Measurements from ENCODE around the gene MPPED1. TPM values are rescaled to one million over a fixed set of nuclear protein-coding genes. Genes with fewer than 3 reads are reported as not detected.

Gene MPPED1
- total RNA-seq, 4 donors from 2014 or later = 0.29 to 6.8 (median 0.80) TPM; not detected in 1

DNA sequence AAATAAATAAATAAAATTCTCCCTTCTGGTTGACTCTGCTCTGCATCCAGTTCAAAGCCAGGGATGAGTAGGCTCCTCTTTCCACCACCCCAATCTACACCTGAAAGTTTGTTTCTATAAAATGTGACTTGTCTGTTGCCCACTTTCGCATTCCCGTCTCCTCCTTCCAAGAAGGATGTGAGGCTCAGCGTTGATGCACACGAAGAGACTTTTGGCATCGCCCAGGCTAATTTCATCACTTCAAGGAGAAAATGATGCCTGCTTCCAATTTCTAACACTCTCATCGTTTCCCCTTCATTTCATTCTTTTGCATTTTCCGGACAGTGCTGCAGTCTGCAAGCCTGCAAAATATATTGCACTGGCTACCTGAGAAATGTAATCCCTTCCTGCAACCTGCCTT, 3.9 kb downstream of the MPPED1 start:
- intact Hi-C loops (cut with DNase I; ENCODE audit: low total_unique reads) = no loop called here
- H3K4me3 ChIP-seq (ENCODE audit: low read depth, poor library complexity, severe bottlenecking) = no peak overlapping the region
- no peak for DNase-seq (ENCODE audit: low spot score in 2 of 2)
- TF ChIP-seq POLR2A (IDR thresholded peaks at IDR 0.05) = no peak
- TF ChIP-seq, protein P1, sequence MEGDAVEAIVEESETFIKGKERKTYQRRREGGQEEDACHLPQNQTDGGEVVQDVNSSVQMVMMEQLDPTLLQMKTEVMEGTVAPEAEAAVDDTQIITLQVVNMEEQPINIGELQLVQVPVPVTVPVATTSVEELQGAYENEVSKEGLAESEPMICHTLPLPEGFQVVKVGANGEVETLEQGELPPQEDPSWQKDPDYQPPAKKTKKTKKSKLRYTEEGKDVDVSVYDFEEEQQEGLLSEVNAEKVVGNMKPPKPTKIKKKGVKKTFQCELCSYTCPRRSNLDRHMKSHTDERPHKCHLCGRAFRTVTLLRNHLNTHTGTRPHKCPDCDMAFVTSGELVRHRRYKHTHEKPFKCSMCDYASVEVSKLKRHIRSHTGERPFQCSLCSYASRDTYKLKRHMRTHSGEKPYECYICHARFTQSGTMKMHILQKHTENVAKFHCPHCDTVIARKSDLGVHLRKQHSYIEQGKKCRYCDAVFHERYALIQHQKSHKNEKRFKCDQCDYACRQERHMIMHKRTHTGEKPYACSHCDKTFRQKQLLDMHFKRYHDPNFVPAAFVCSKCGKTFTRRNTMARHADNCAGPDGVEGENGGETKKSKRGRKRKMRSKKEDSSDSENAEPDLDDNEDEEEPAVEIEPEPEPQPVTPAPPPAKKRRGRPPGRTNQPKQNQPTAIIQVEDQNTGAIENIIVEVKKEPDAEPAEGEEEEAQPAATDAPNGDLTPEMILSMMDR (IDR thresholded peaks at IDR 0.05) = no peak
- 65 to 68% methylated on average over 7 of the region's 7 CpGs for WGBS, 2 donors

DNA sequence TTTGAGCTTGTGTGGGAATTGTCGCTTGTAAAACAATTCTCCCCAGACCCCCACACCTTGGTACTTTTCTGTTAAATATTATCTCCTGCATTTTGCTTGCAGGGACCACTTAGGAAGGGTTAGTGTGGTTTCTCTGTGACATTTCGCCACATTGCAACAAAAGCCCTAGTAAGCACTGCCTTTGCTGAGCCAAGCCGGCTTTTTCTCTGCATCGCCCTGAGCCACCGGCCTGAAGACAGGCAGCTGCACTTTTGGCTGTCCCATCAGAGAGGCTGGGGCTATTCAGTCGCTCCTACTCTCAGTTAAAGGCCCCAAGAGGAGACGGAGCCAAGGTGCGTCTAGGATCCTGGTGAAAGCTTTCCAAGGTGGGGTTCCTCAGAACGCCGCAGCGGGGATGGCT, 5.7 kb downstream of the MPPED1 start:
- DNase-seq (ENCODE audit: low spot score in 2 of 2) = no peak
- 91 to 94% methylated on average over 11 of the region's 11 CpGs for WGBS, 2 donors
- no peak overlapping the region for H3K4me3 ChIP-seq (ENCODE audit: low read depth, poor library complexity, severe bottlenecking)
- TF ChIP-seq, protein P1 (IDR thresholded peaks at IDR 0.05) = no peak
- TF ChIP-seq POLR2A (IDR thresholded peaks at IDR 0.05) = no peak
- intact Hi-C loops (cut with DNase I; ENCODE audit: low total_unique reads) = no loop called here

DNA sequence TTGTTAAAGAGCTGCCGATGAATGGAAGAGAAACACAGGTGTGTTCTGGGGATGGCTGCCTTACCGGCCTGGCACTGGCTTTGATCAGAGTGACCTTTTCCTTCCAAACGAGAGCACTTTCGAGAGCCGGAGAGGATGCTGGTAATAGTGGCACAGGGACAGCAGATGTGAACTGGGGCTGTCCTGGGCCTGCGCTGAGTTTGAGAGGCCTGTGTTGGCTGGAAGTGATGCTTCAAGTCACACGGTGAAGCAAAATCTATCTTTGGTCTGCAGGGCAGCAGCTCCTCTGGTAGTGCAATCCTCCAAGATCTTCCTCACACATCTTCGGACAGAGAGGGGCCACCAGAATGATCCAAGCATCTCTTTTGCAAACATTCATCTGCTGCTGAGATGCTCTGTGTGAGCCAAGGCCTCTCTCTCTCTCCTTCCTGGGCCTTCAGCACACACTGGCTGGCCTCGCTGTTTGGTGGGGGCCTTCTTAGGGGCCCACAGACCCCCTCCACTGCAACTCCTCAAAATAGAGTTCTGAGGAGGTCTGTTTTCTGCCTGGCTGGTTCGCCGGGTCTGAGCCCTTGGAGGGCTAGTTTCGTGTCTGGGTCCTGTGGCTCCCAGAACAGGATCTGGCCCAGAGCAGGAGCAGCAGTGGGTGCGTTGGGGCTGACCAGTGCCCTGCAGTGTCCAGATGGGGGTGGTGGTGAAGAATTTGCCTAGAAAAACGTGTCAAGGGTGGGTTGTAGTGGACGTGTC, 6.4 kb downstream of the MPPED1 start:
- no peak for TF ChIP-seq POLR2A (IDR thresholded peaks at IDR 0.05)
- TF ChIP-seq, protein P1 (IDR thresholded peaks at IDR 0.05) = no peak
- H3K4me3 ChIP-seq (ENCODE audit: low read depth, poor library complexity, severe bottlenecking) = no peak overlapping the region
- intact Hi-C loops (cut with DNase I; ENCODE audit: low total_unique reads) = no loop called here
- DNase-seq (ENCODE audit: low spot score in 2 of 2) = no peak
- 82 to 87% methylated on average over 15 of the region's 15 CpGs for WGBS, 2 donors

DNA sequence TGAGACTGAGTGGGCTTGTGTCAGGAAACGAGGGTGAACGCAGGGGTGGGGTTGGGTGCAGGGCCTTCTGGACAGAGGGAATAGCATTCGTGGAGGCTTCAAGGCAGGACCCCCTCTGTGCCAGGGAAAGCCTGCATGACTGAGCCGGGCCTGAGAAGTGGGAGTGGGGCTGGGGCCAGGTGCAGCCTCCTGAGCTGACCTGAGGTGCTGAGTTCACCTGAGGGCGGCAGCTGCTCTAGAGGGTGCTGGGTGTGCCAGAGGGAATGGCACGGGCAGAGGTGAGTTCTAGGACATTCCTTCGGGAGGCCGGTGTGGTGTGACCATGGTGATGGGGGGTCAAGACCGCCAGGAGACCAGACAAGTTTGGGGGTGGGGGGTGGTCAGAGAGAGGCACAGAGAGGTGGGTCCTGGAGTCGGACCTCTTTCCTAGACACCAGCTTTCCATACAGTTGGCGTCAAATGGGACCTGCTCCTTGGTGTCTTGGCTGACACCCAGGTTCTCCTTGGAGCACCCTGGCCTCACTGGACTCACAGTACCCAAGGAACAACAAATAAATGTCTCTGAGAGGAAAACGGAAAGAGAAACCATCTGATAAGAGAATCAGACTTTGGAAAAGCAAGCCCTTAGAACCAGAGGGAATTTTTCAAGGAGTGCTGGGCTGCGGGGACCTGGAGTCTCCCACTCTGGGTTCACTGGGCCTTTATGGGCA, 7.7 kb downstream of the MPPED1 start:
- H3K4me3 ChIP-seq (ENCODE audit: low read depth, poor library complexity, severe bottlenecking) = no peak overlapping the region
- 81 to 82% methylated on average over 13 of the region's 13 CpGs for WGBS, 2 donors
- intact Hi-C loops (cut with DNase I; ENCODE audit: low total_unique reads) = no loop called here
- no peak for DNase-seq (ENCODE audit: low spot score in 2 of 2)
- TF ChIP-seq POLR2A (IDR thresholded peaks at IDR 0.05) = no peak
- TF ChIP-seq, protein P1 (IDR thresholded peaks at IDR 0.05) = no peak

DNA sequence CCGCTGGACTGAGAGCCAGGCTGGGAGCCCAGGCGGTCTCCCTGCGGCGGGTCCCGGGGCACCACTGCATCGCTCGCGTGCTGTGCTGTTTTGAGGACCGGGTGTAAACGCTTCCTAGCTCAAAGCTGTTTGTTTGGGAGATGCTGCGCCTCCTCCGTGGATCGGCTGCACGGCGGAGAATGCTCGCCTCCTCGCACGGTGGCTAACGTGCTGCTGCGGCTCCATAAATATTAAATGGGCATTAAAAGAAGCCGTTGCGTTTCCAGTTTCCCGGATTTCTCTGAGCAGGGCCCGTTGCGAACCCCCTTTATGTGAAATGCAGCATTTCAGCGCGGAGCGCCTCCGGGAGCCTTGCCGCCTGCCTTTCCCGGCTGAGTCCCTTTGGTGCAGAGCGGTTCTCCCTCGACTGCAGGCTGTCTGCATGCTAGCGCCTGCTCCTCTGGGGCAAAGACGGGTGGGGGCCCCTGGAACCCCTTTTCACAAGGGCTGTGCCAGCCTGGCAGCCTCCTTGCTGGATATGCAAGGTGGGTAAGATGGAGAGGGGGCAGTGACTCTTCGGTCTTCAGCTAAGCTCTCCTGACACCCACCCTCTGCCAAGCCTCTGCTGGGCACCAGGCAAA, 9.3 kb downstream of the MPPED1 start:
- intact Hi-C loops (cut with DNase I; ENCODE audit: low total_unique reads) = no loop called here
- no peak overlapping the region for H3K4me3 ChIP-seq (ENCODE audit: low read depth, poor library complexity, severe bottlenecking)
- no peak for DNase-seq (ENCODE audit: low spot score in 2 of 2)
- WGBS, 2 donors = 74 to 75% methylated on average over 36 of the region's 36 CpGs
- TF ChIP-seq, protein P1 (IDR thresholded peaks at IDR 0.05) = no peak
- no peak for TF ChIP-seq POLR2A (IDR thresholded peaks at IDR 0.05)
